ENCODE measurements around the gene TBC1D9B.
A peak's percentile ranks its signal among the peaks of the same experiment; 100 is the strongest.
"Not testable (repeated sequence)": the region's sequence is repeated elsewhere in the genome, so short reads cannot be mapped to it uniquely, and the experiment has no call there.

Gene TBC1D9B

GRCh38 chr5:179858241-179858585, 49.5 kb downstream of the TBC1D9B start:
- peaks cover 7% of the 10 kb centered on the region for H3K36me3 ChIP-seq (ENCODE audit: control insufficient read depth, insufficient read depth, low read length)
- no peaks in the 10 kb centered on the region for H3K27me3 ChIP-seq (ENCODE audit: control insufficient read depth, insufficient read depth, low read length)
- peaks cover 3% of the 10 kb centered on the region for H3K4me1 ChIP-seq (ENCODE audit: control insufficient read depth, insufficient read depth, low read length)
- peak overlapping the region; percentile 98 for H3K4me3 ChIP-seq (ENCODE audit: low read length)
- peak overlapping the region; percentile 25 for H3K9ac ChIP-seq (ENCODE audit: low read length)
- H3K27ac ChIP-seq (ENCODE audit: low read depth, low read length): peak overlapping the region; percentile 4

GRCh38 chr5:179854356-179854755, 53.3 kb downstream of the TBC1D9B start:
- Histone ChIP-seq H3K27ac (ENCODE audit: low read depth, low read length) (no peak overlapping the region), H3K27me3 (ENCODE audit: control insufficient read depth, insufficient read depth, low read length) (no peaks in the 10 kb centered on the region), H3K36me3 (ENCODE audit: control insufficient read depth, insufficient read depth, low read length) (peaks cover 20% of the 10 kb centered on the region), H3K4me3 (ENCODE audit: low read length) (no peak overlapping the region), H3K4me1 (ENCODE audit: control insufficient read depth, insufficient read depth, low read length) (no peaks in the 10 kb centered on the region), H3K9ac (ENCODE audit: low read length) (no peak overlapping the region)

DNA sequence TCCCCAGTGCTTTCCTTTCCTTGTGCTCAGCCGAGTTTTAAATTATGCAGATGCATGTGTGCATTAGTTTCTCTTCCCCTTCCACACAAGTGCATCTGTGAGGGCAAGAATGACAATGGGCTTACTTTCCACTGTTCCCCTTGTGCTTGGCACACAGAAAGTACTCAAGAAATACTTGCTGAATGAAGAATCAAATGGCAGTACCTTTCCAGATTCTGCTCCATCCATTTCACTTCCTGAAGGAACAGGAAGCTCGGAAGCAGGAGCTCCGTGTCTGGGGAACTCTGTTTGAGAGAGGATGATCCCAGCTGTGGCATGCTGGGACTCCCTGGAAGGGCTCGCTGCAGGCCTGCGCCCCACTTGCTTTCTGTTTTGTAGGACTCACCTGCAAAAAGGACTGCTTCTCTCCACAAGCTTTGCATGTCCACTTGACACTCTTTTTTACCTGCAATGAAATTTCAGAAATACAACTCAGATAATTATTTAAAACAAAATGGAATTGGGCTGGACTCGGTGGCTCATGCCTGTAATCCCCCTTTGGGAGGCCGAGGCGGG, 54.6 kb downstream of the TBC1D9B start:
- no peak overlapping the region for H3K4me3 ChIP-seq (ENCODE audit: low read length)
- no peak overlapping the region for H3K9ac ChIP-seq (ENCODE audit: low read length)
- no peak overlapping the region for H3K27ac ChIP-seq (ENCODE audit: low read depth, low read length)
- no peaks in the 10 kb centered on the region for H3K4me1 ChIP-seq (ENCODE audit: control insufficient read depth, insufficient read depth, low read length)
- H3K27me3 ChIP-seq (ENCODE audit: control insufficient read depth, insufficient read depth, low read length): no peaks in the 10 kb centered on the region
- H3K36me3 ChIP-seq (ENCODE audit: control insufficient read depth, insufficient read depth, low read length): peaks cover 21% of the 10 kb centered on the region

DNA sequence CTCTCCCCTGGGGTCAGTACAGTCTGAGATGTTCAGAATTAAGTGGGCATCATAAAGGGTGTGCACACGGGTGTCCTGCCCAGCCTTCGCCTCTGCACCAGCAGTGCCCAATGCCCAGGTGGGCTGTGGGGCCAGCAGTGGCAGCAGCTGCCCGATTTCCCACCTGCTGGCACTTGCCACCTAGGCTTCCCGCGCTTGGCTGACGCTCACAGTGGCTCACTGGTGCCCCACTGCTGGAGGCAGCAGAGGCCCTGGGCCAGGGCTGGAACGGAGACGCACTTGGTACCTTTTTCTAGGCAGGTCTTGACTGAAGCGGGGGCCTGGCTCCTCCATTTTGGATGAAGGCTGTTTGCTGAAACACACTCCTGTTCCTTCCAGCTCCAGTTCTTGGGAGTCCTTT, 66.1 kb downstream of the TBC1D9B start:
- H3K9ac ChIP-seq (ENCODE audit: low read length): no peak overlapping the region

GRCh38 chr5:179840766-179841165, 66.9 kb downstream of the TBC1D9B start:
- Histone ChIP-seq H3K36me3 (ENCODE audit: control insufficient read depth, insufficient read depth, low read length) (peaks cover 30% of the 10 kb centered on the region), H3K27ac (ENCODE audit: low read depth, low read length) (no peak overlapping the region), H3K4me1 (ENCODE audit: control insufficient read depth, insufficient read depth, low read length) (no peaks in the 10 kb centered on the region), H3K27me3 (ENCODE audit: control insufficient read depth, insufficient read depth, low read length) (no peaks in the 10 kb centered on the region), H3K9ac (ENCODE audit: low read length) (no peak overlapping the region), H3K4me3 (ENCODE audit: low read length) (no peak overlapping the region)

More for the DNA sequence above, 66.1 kb downstream of the TBC1D9B start:
- Histone ChIP-seq H3K4me1 (ENCODE audit: control insufficient read depth, insufficient read depth, low read length) (no peaks in the 10 kb centered on the region), H3K36me3 (ENCODE audit: control insufficient read depth, insufficient read depth, low read length) (peaks cover 23% of the 10 kb centered on the region), H3K27ac (ENCODE audit: low read depth, low read length) (no peak overlapping the region), H3K4me3 (ENCODE audit: low read length) (no peak overlapping the region), H3K27me3 (ENCODE audit: control insufficient read depth, insufficient read depth, low read length) (no peaks in the 10 kb centered on the region)

DNA sequence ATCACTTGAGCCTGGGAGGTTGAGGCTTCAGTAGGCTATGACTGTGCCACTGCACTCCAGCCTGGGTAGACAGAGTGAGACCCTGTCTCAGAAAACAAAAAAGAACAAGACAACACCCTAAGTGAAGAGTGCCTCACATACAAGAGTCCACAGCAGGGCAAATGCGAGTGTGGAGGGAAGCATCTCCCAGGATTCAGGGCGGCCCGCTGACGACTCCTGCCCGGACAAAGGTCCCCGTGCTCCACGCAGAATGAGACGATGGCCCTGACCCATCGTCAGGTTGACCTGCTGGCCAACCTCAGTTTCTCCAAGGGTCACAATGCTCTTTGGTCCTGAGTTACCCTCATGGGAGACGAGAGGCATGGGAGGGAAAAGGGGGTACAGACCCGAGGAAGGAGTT, 67.4 kb downstream of the TBC1D9B start:
- Histone ChIP-seq H3K4me1 (ENCODE audit: control insufficient read depth, insufficient read depth, low read length) (no peaks in the 10 kb centered on the region), H3K27ac (ENCODE audit: low read depth, low read length) (no peak overlapping the region), H3K4me3 (ENCODE audit: low read length) (no peak overlapping the region), H3K9ac (ENCODE audit: low read length) (no peak overlapping the region), H3K27me3 (ENCODE audit: control insufficient read depth, insufficient read depth, low read length) (no peaks in the 10 kb centered on the region), H3K36me3 (ENCODE audit: control insufficient read depth, insufficient read depth, low read length) (peaks cover 30% of the 10 kb centered on the region)

DNA sequence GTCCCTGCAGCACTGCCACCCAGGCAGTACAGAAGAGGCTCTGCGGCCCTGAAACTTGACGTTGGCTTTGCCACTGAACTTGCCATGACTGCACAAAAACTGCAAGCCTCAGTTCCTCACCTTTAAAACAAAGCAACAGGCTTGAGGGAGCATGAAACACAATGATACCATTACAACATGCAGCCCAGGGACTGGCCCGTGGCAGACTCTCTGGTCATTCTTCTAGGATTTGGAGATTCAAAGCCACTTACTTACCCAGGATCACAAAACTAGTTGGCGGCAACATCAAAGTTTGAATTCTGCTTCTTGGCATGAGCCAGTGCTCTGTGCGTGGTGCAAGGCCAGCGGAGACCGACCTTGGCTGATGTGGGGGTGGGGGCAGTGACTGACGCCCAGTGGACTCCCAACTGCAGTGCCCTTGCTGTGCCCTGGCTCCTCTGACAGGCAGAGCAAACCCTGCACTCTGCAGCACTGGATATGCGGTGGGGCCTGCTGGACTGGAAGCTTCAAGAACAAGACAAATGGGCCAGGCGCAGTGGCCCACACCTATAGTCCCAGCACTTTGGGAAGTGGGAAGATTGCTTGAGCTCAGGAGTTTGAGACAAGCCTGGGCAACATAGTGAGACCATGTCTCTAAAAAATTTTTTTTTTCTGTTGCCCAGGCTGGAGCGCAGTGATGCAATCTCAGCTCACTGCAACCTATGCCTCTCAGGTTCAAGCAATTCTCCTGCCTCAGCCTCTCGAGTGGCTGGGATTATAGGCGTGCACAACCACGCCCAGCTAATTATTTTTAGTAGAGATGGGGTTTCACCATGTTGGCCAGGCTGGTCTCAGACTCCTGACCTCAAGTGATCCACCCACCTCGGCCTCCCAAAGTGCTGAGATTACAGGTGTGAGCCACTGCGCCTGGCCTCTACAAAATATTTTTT, 68.1 kb downstream of the TBC1D9B start:
- Histone ChIP-seq H3K36me3 (ENCODE audit: control insufficient read depth, insufficient read depth, low read length) (peaks cover 30% of the 10 kb centered on the region), H3K4me1 (ENCODE audit: control insufficient read depth, insufficient read depth, low read length) (no peaks in the 10 kb centered on the region), H3K27ac (ENCODE audit: low read depth, low read length) (no peak overlapping the region), H3K27me3 (ENCODE audit: control insufficient read depth, insufficient read depth, low read length) (no peaks in the 10 kb centered on the region), H3K4me3 (ENCODE audit: low read length) (no peak overlapping the region), H3K9ac (ENCODE audit: low read length) (no peak overlapping the region)

DNA sequence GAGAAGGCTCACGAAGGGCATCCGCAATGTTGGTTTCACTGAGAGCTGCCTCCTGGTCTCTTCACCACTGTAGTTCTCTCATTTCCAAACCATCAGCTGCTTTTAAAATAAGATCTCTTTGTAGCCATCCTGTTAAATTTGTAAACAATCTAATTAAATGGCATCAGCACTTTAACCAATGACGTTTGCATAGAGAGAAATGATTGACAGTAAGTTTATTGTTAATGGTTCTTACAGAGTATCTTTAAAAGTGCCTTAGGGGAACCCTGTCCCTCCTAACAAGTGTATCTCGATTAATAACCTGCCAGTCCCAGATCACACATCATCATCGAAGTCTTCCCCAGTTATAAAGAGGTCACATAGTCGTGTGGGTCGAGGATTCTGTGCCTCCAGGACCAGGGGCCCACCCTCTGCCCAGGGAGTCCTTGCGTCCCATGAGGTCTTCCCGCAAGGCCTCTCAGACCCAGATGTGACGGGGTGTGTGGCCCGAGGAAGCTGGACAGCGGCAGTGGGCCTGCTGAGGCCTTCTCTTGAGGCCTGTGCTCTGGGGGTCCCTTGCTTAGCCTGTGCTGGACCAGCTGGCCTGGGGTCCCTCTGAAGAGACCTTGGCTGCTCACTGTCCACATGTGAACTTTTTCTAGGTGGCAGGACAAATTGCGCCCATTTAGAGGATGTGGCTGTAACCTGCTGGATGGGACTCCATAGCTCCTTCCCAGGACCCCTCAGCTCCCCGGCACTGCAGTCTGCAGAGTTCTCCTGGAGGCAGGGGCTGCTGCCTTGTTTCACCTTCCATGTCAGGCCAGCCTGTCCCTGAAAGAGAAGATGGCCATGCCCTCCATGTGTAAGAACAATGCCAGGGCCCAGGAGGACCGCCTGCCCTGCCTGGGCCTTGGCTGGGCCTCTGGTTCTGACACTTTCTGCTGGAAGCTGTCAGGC, 70.4 kb downstream of the TBC1D9B start:
- H3K4me1 ChIP-seq (ENCODE audit: control insufficient read depth, insufficient read depth, low read length): no peaks in the 10 kb centered on the region
- H3K4me3 ChIP-seq (ENCODE audit: low read length): no peak overlapping the region
- no peak overlapping the region for H3K27ac ChIP-seq (ENCODE audit: low read depth, low read length)
- H3K9ac ChIP-seq (ENCODE audit: low read length): no peak overlapping the region
- H3K27me3 ChIP-seq (ENCODE audit: control insufficient read depth, insufficient read depth, low read length): no peaks in the 10 kb centered on the region
- peaks cover 43% of the 10 kb centered on the region for H3K36me3 ChIP-seq (ENCODE audit: control insufficient read depth, insufficient read depth, low read length)

DNA sequence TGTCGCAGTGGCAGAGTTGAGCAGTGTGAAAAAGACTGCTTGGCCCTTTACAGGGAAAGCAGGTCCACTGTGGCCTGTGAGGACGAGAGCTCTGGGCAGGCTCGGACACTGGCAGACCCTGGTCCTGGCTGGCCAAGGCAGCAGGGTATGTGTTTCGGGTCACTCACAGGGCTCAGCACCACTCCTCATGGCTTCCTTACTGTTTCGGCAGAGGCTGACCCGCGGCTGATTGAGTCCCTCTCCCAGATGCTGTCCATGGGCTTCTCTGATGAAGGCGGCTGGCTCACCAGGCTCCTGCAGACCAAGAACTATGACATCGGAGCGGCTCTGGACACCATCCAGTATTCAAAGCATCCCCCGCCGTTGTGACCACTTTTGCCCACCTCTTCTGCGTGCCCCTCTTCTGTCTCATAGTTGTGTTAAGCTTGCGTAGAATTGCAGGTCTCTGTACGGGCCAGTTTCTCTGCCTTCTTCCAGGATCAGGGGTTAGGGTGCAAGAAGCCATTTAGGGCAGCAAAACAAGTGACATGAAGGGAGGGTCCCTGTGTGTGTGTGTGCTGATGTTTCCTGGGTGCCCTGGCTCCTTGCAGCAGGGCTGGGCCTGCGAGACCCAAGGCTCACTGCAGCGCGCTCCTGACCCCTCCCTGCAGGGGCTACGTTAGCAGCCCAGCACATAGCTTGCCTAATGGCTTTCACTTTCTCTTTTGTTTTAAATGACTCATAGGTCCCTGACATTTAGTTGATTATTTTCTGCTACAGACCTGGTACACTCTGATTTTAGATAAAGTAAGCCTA, 71.3 kb downstream of the TBC1D9B start:
- Histone ChIP-seq H3K4me1 (ENCODE audit: control insufficient read depth, insufficient read depth, low read length) (no peaks in the 10 kb centered on the region), H3K9ac (ENCODE audit: low read length) (no peak overlapping the region), H3K4me3 (ENCODE audit: low read length) (no peak overlapping the region), H3K27ac (ENCODE audit: low read depth, low read length) (peak overlapping the region; percentile 43), H3K27me3 (ENCODE audit: control insufficient read depth, insufficient read depth, low read length) (no peaks in the 10 kb centered on the region), H3K36me3 (ENCODE audit: control insufficient read depth, insufficient read depth, low read length) (peaks cover 46% of the 10 kb centered on the region)

DNA sequence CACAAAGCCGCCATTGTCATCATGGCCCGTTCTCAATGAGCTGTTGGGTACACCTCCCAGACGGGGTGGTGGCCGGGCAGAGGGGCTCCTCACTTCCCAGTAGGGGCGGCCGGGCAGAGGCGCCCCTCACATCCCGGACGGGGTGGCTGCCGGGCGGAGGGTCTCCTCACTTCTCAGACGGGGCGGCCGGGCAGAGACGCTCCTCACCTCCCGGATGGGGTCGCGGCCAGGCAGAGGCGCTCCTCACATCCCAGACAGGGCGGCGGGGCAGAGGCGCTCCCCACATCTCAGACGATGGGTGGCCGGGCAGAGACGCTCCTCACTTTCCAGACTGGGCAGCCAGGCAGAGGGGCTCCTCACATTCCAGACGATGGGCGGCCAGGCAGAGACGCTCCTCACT, 72.8 kb downstream of the TBC1D9B start:
- H3K4me3 ChIP-seq (ENCODE audit: low read length); H3K4me1 ChIP-seq (ENCODE audit: control insufficient read depth, insufficient read depth, low read length); H3K27me3 ChIP-seq (ENCODE audit: control insufficient read depth, insufficient read depth, low read length); H3K9ac ChIP-seq (ENCODE audit: low read length); H3K27ac ChIP-seq (ENCODE audit: low read depth, low read length): not testable (repeated sequence)
- peaks cover 52% of the 10 kb centered on the region for H3K36me3 ChIP-seq (ENCODE audit: control insufficient read depth, insufficient read depth, low read length)

- peaks cover 57% of the 10 kb centered on the region for H3K36me3 ChIP-seq (ENCODE audit: control insufficient read depth, insufficient read depth, low read length)
- no peaks in the 10 kb centered on the region for H3K4me1 ChIP-seq (ENCODE audit: control insufficient read depth, insufficient read depth, low read length)
- H3K4me3 ChIP-seq (ENCODE audit: low read length): no peak overlapping the region
- H3K9ac ChIP-seq (ENCODE audit: low read length): no peak overlapping the region
- no peak overlapping the region for H3K27ac ChIP-seq (ENCODE audit: low read depth, low read length)
- H3K27me3 ChIP-seq (ENCODE audit: control insufficient read depth, insufficient read depth, low read length): no peaks in the 10 kb centered on the region
Observed at GRCh38 chr5:179834120-179834519, 73.6 kb downstream of the TBC1D9B start.

- no peak overlapping the region for H3K9ac ChIP-seq (ENCODE audit: low read length)
- no peaks in the 10 kb centered on the region for H3K4me1 ChIP-seq (ENCODE audit: control insufficient read depth, insufficient read depth, low read length)
- H3K27me3 ChIP-seq (ENCODE audit: control insufficient read depth, insufficient read depth, low read length): no peaks in the 10 kb centered on the region
- no peak overlapping the region for H3K27ac ChIP-seq (ENCODE audit: low read depth, low read length)
- no peak overlapping the region for H3K4me3 ChIP-seq (ENCODE audit: low read length)
- peaks cover 61% of the 10 kb centered on the region for H3K36me3 ChIP-seq (ENCODE audit: control insufficient read depth, insufficient read depth, low read length)
Observed at GRCh38 chr5:179833709-179834070, 74.0 kb downstream of the TBC1D9B start.

All from rectal smooth muscle tissue (tissue), 1 donor.